Retinal pigment epithelial cell (primary cell): Measurements from ENCODE around the gene NHS.
"Not testable (repeated sequence)": the region's sequence is repeated elsewhere in the genome, so short reads cannot be mapped to it uniquely, and the experiment has no call there.

ENCODE experiments used
- DNase-seq: peaks from one replicate; pipeline ENCODE4 v3.0.0-alpha.2; 2010; ENCODE audit warnings: low read depth
- H3K4me3 ChIP-seq: 2 replicates; pipeline ENCODE4 v1.5.1; 2011; ENCODE audit warnings: mild to moderate bottlenecking, low read length, control low read depth, moderate library complexity
- CTCF ChIP-seq: conservative IDR thresholded peaks from 2 replicates; pipeline ENCODE4 v1.5.1; 2011; ENCODE audit warnings: low read depth, low read length, control low read depth, inconsistent platforms

NHS gene

GRCh38 chrX:17442898-17443297, 67.9 kb downstream of the NHS start:
- TF ChIP-seq CTCF = no peak
- no peak for DNase-seq
- no peak overlapping the region for H3K4me3 ChIP-seq

GRCh38 chrX:17443556-17443955, 68.6 kb downstream of the NHS start:
- DNase-seq = no peak

GRCh38 chrX:17446269-17446668, 71.3 kb downstream of the NHS start:
- not testable (repeated sequence) for H3K4me3 ChIP-seq, DNase-seq

More at GRCh38 chrX:17443556-17443955, 68.6 kb downstream of the NHS start:
- no peak overlapping the region for H3K4me3 ChIP-seq
- TF ChIP-seq CTCF = no peak

- DNase-seq = no peak
- TF ChIP-seq CTCF = no peak
- H3K4me3 ChIP-seq = no peak overlapping the region
Measured at GRCh38 chrX:17448188-17448587, 73.2 kb downstream of the NHS start.

- no peak overlapping the region for H3K4me3 ChIP-seq
- no peak for TF ChIP-seq CTCF
- no peak for DNase-seq
Measured at GRCh38 chrX:17449866-17450265, 74.9 kb downstream of the NHS start.

GRCh38 chrX:17453788-17454187, 78.8 kb downstream of the NHS start:
- H3K4me3 ChIP-seq = no peak overlapping the region
- no peak for DNase-seq

GRCh38 chrX:17456526-17456925, 81.5 kb downstream of the NHS start:
- TF ChIP-seq CTCF = no peak
- no peak overlapping the region for H3K4me3 ChIP-seq
- DNase-seq = no peak

More at GRCh38 chrX:17453788-17454187, 78.8 kb downstream of the NHS start:
- TF ChIP-seq CTCF = no peak
